Keratinocyte (primary cell): ENCODE results near the gene CGNL1. TPM values are rescaled to one million over a fixed set of nuclear protein-coding genes. Genes with fewer than 3 reads are reported as not detected.

Source experiments
- DNase-seq: peaks from one replicate; pipeline ENCODE4 v3.0.0-alpha.2; 2011; ENCODE audit warnings: low read depth, missing footprints, low spot score
- FAIRE-seq: peaks from 2 replicates; lab custom pipeline; 2011; peaks lifted over from hg19 to GRCh38; lab: Jason Lieb, UNC
- H2AFZ ChIP-seq: 2 replicates; pipeline ENCODE4 v1.6.0; 2012; ENCODE audit warnings: low read length, control low read depth, inconsistent platforms; ENCODE audit not compliant: control insufficient read depth
- H3K27ac ChIP-seq: 2 replicates; pipeline ENCODE4 v1.5.1; 2011; ENCODE audit warnings: low read length; ENCODE audit not compliant: control insufficient read depth, insufficient read depth
- H3K27me3 ChIP-seq: 3 replicates; pipeline ENCODE4 v1.6.0; 2011; ENCODE audit warnings: low read length; ENCODE audit not compliant: control insufficient read depth, insufficient read depth; ENCODE audit errors: extremely low read depth
- H3K36me3 ChIP-seq, 2 experiments: 2 replicates in 1 of 2; 3 replicates in 1 of 2; pipeline ENCODE4 v1.5.1; 2011; ENCODE audit warnings: low read length in 2 of 2, mild to moderate bottlenecking in 1 of 2; ENCODE audit not compliant: control insufficient read depth in 2 of 2, insufficient read depth in 2 of 2; ENCODE audit errors: extremely low read depth in 1 of 2
- H3K4me1 ChIP-seq: 3 replicates; pipeline ENCODE4 v1.5.1; 2011; ENCODE audit warnings: low read length; ENCODE audit not compliant: control insufficient read depth, insufficient read depth; ENCODE audit errors: extremely low read depth
- H3K4me2 ChIP-seq: 3 replicates; pipeline ENCODE4 v1.6.0; 2011; ENCODE audit warnings: low read depth, low read length; ENCODE audit not compliant: control insufficient read depth, insufficient read depth; ENCODE audit errors: extremely low read depth
- H3K4me3 ChIP-seq, 3 experiments: fragments of 200-600 bp in 1 of 3; sonication (generic) in 1 of 3; 2 replicates in 2 of 3; 3 replicates in 1 of 3; pipeline ENCODE4 v1.5.1; 2011 to 2016; ENCODE audit warnings: low read length in 3 of 3, mild to moderate bottlenecking in 3 of 3, control low read depth in 2 of 3, inconsistent platforms in 1 of 3, low read depth in 1 of 3, mixed read lengths in 1 of 3, mixed run types in 1 of 3, moderate library complexity in 1 of 3; ENCODE audit not compliant: control insufficient read depth in 2 of 3, insufficient read depth in 2 of 3; ENCODE audit errors: extremely low read depth in 1 of 3
- H3K79me2 ChIP-seq: 2 replicates; pipeline ENCODE4 v1.6.0; 2012; ENCODE audit warnings: low read length; ENCODE audit not compliant: control insufficient read depth, insufficient read depth
- H3K9ac ChIP-seq: 3 replicates; pipeline ENCODE4 v1.6.0; 2011; ENCODE audit warnings: low read length; ENCODE audit not compliant: control insufficient read depth, insufficient read depth; ENCODE audit errors: extremely low read depth
- H3K9me1 ChIP-seq: 3 replicates; pipeline ENCODE4 v1.6.0; 2011; ENCODE audit warnings: low read length; ENCODE audit not compliant: control insufficient read depth, insufficient read depth; ENCODE audit errors: extremely low read depth
- H3K9me3 ChIP-seq: 2 replicates; pipeline ENCODE4 v1.5.1; 2012; ENCODE audit warnings: low read depth, low read length; ENCODE audit not compliant: control insufficient read depth
- H4K20me1 ChIP-seq: 3 replicates; pipeline ENCODE4 v1.6.0; 2011; ENCODE audit warnings: low read length; ENCODE audit not compliant: control insufficient read depth, insufficient read depth; ENCODE audit errors: extremely low read depth
- EZH2 ChIP-seq: IDR thresholded peaks from one replicate; pipeline ENCODE4 v1.6.1; 2012; ENCODE audit warnings: inconsistent platforms, mild to moderate bottlenecking, low read length, moderate library complexity
- dilution Hi-C: fragments of 300-500 bp; cut with MboI; formaldehyde crosslinking; loops from one replicate; pipeline ENCODE4 v1.7.0; 2020; ENCODE audit warnings: low sequenced_read_pairs; ENCODE audit not compliant: extremely low pct_ligation_motif_present
- polyA plus RNA-seq, 5 experiments: library from polyadenylated mRNA; depleted of rRNA in 3 of 5; stranded (reverse) in 3 of 5; stranded (forward) in 1 of 5; unstranded in 1 of 5; fragments of >200 nt; gene quantifications; 1 replicate in 1 of 5; 2 replicates in 3 of 5; 3 replicates in 1 of 5; pipeline versions ENCODE4 v1.2.1 to v1.2.3, GENCODE V29; 2011 to 2012; ENCODE audit warnings: missing spikeins in 2 of 5, low read depth in 1 of 5, low replicate concordance in 1 of 5
- TF ChIP-seq, protein P1 (sequence below), 3 experiments: IDR thresholded peaks in 1 of 3; conservative IDR thresholded peaks in 1 of 3; optimal IDR thresholded peaks in 1 of 3; 2 replicates in 2 of 3; 3 replicates in 1 of 3; pipeline versions ENCODE3 to v1.5.1; 2011; ENCODE audit warnings: low read length in 3 of 3, mild to moderate bottlenecking in 3 of 3, moderate library complexity in 2 of 3, control low read depth in 1 of 3, inconsistent platforms in 1 of 3; ENCODE audit not compliant: insufficient read depth in 2 of 3; ENCODE audit errors: extremely low read depth in 1 of 3

Gene CGNL1
- polyA plus RNA-seq, 1 donor (not counting 4 experiments of a cell fraction or from before 2014, with no cell fraction given) = 0.05 TPM

DNA sequence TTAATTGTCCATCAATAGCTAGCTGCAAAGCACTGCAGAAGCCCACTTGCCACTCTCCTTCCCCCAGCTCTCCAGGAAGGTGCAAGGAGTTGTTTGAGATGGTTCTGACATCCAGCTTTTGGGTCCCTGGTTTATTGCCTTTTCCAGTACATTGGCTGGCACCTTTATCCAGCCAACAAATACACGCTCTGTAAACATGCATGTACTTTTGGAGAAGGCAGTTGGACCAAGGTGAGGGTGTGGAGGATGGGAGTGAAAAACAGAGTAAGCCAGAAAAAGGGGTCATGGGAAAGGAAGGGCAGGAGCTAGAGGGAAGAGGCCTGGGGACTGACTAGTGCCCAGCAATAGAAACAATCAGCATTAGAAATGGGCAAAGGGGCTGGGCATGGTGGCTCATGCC is 102.7 kb downstream of the CGNL1 start:
- no peaks in the 10 kb centered on the region for H4K20me1 ChIP-seq
- dilution Hi-C loops = no loop called here
- no peak overlapping the region for H3K4me3 ChIP-seq
- DNase-seq = no peak
- no peak for FAIRE-seq
- H3K36me3 ChIP-seq = no peaks in the 10 kb centered on the region
- no peaks in the 10 kb centered on the region for H3K9me1 ChIP-seq
- no peaks in the 10 kb centered on the region for H3K27me3 ChIP-seq
- H3K27ac ChIP-seq = no peak overlapping the region
- H3K4me2 ChIP-seq = no peak overlapping the region
- no peaks in the 10 kb centered on the region for H3K9me3 ChIP-seq
- H3K4me1 ChIP-seq = peaks cover 19% of the 10 kb centered on the region
- H3K9ac ChIP-seq = no peak overlapping the region
- TF ChIP-seq, protein P1, sequence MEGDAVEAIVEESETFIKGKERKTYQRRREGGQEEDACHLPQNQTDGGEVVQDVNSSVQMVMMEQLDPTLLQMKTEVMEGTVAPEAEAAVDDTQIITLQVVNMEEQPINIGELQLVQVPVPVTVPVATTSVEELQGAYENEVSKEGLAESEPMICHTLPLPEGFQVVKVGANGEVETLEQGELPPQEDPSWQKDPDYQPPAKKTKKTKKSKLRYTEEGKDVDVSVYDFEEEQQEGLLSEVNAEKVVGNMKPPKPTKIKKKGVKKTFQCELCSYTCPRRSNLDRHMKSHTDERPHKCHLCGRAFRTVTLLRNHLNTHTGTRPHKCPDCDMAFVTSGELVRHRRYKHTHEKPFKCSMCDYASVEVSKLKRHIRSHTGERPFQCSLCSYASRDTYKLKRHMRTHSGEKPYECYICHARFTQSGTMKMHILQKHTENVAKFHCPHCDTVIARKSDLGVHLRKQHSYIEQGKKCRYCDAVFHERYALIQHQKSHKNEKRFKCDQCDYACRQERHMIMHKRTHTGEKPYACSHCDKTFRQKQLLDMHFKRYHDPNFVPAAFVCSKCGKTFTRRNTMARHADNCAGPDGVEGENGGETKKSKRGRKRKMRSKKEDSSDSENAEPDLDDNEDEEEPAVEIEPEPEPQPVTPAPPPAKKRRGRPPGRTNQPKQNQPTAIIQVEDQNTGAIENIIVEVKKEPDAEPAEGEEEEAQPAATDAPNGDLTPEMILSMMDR (optimal IDR thresholded peaks at IDR 0.05 in 1 of 3, IDR thresholded peaks at IDR 0.05 in 1 of 3, conservative IDR thresholded peaks at IDR 0.05 in 1 of 3; ENCODE audit: extremely low read depth in 1 of 3, insufficient read depth in 2 of 3, low read length in 3 of 3) = no peak
- TF ChIP-seq EZH2 = no peak
- no peak overlapping the region for H2AFZ ChIP-seq
- H3K79me2 ChIP-seq = no peaks in the 10 kb centered on the region

DNA sequence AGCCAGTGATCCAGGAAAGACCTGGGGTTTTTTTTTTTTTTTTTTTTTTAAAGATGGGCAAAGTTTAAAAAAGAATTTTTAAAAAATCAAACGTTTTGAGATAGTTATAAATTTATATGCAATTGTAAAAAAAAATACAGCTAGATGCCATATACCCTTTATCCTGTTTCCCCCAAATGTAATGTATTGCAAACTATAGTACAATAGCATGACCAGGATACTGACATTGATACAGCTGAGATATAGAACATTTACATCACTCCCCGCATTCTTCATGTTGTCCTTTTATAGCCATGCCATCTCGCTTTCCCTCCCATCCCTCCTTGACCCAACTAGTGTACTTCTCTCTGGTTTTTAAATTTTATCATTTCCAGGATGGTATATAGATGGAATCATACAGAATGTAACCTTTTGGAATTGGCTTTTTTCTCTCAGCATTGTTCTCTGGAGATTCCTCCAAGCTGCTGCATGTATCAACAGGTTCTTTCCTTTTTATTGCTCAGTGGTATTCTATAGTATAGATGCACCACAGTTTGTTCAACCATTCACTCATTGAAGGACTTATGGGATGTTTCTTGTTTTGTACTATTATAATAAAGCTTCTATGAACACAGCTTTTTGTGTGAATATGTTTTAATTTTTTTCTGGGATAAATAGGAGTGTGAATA is 104.9 kb downstream of the CGNL1 start:
- no peaks in the 10 kb centered on the region for H4K20me1 ChIP-seq

More for the DNA sequence above, 104.9 kb downstream of the CGNL1 start:
- H3K36me3 ChIP-seq = no peaks in the 10 kb centered on the region
- H2AFZ ChIP-seq = no peak overlapping the region
- no peaks in the 10 kb centered on the region for H3K9me1 ChIP-seq
- H3K4me2 ChIP-seq = no peak overlapping the region
- dilution Hi-C loops = no loop called here
- no peak for TF ChIP-seq EZH2
- TF ChIP-seq, protein P1 (optimal IDR thresholded peaks at IDR 0.05 in 1 of 3, IDR thresholded peaks at IDR 0.05 in 1 of 3, conservative IDR thresholded peaks at IDR 0.05 in 1 of 3; ENCODE audit: extremely low read depth in 1 of 3, insufficient read depth in 2 of 3, low read length in 3 of 3) = no peak
- no peaks in the 10 kb centered on the region for H3K9me3 ChIP-seq
- no peaks in the 10 kb centered on the region for H3K79me2 ChIP-seq
- DNase-seq (no peak), FAIRE-seq (peak; percentile 5)
- H3K9ac ChIP-seq = no peak overlapping the region
- H3K4me3 ChIP-seq = no peak overlapping the region
- H3K27me3 ChIP-seq = no peaks in the 10 kb centered on the region
- peaks cover 29% of the 10 kb centered on the region for H3K4me1 ChIP-seq
- no peak overlapping the region for H3K27ac ChIP-seq
